T-cell (primary cell): Measurements from ENCODE around the gene TBL2. TPM values are rescaled to one million over a fixed set of nuclear protein-coding genes. Genes with fewer than 3 reads are reported as not detected.
"Not testable (repeated sequence)": the region's sequence is repeated elsewhere in the genome, so short reads cannot be mapped to it uniquely, and the experiment has no call there.

ENCODE experiments used
- ATAC-seq, 4 experiments: fragments of 200-7000 bp in 3 of 4; fragments of 150-1000 bp in 1 of 4; cut with Tn5 transposase; replicated peaks in 1 of 4; 1 replicate in 3 of 4; 2 replicates in 1 of 4; pipeline ENCODE4 v1.10.0; 2021; ENCODE audit warnings: moderate library complexity in 3 of 4, mild to moderate bottlenecking in 2 of 4, moderate number of reproducible peaks in 1 of 4
- CTCF ChIA-PET, 2 donors: fragments of 300-600 bp; sonication (Branson Sonifier 250); formaldehyde crosslinking; loops; one replicate each; lab custom pipeline; 2022; ENCODE audit warnings: antibody characterized with exemption in 2 of 2; lab: Charles Lee
- POLR2A ChIA-PET, 2 donors: fragments of 300-600 bp; sonication (Branson Sonifier 250); formaldehyde crosslinking; loops; one replicate each; lab custom pipeline; 2022; ENCODE audit warnings: antibody characterized with exemption in 2 of 2; lab: Charles Lee
- DNase-seq, 35 experiments: peaks; one replicate each; pipeline versions ENCODE4 v3.0.0 to v3.0.0-alpha.2; 2013 to 2023
- H3K27ac ChIP-seq: one replicate; pipeline ENCODE4 v1.5.1; 2013; ENCODE audit warnings: low read length
- H3K27me3 ChIP-seq, 2 experiments: replicated peaks in 1 of 2; 1 replicate in 1 of 2; 2 replicates in 1 of 2; pipeline versions ENCODE4 v1.6.1 to v1.7.0; 2013; ENCODE audit warnings: low read length in 1 of 2, mixed read lengths in 1 of 2; ENCODE audit not compliant: control insufficient read depth in 2 of 2, insufficient read depth in 2 of 2; ENCODE audit errors: extremely low read depth in 1 of 2
- H3K36me3 ChIP-seq, 2 donors: 1 replicate in 1 of 2; 2 replicates in 1 of 2; pipeline versions ENCODE4 v1.6.1 to v1.7.0; 2013; ENCODE audit warnings: low read length in 1 of 2; ENCODE audit not compliant: control insufficient read depth in 2 of 2, insufficient read depth in 1 of 2; ENCODE audit errors: extremely low read depth in 1 of 2
- H3K4me1 ChIP-seq, 2 experiments: 1 replicate in 1 of 2; 2 replicates in 1 of 2; pipeline versions ENCODE4 v1.6.1 to v1.7.0; 2013; ENCODE audit warnings: low read length in 2 of 2, mixed read lengths in 1 of 2; ENCODE audit not compliant: insufficient read depth in 2 of 2, control insufficient read depth in 1 of 2; ENCODE audit errors: extremely low read depth in 1 of 2
- H3K4me3 ChIP-seq, 2 donors: 1 replicate in 1 of 2; 2 replicates in 1 of 2; pipeline versions ENCODE4 v1.5.1 to v1.7.0; 2013; ENCODE audit warnings: mild to moderate bottlenecking in 2 of 2, low read length in 1 of 2, moderate library complexity in 1 of 2; ENCODE audit not compliant: control insufficient read depth in 1 of 2; ENCODE audit errors: extremely low read depth in 1 of 2
- H3K9me3 ChIP-seq: 2 replicates; pipeline ENCODE4 v1.7.0; 2013
- H3K27ac Mint-ChIP-seq, 2 donors: one replicate each; pipeline ENCODE4 v1.8.0; 2020 to 2021; ENCODE audit warnings: mild to moderate bottlenecking in 2 of 2, mixed read lengths in 2 of 2
- H3K27me3 Mint-ChIP-seq, 2 donors: one replicate each; pipeline ENCODE4 v1.8.0; 2021 to 2022; ENCODE audit warnings: mixed read lengths in 2 of 2
- H3K36me3 Mint-ChIP-seq: one replicate; pipeline ENCODE4 v1.8.0; 2021; ENCODE audit warnings: mixed read lengths
- H3K4me1 Mint-ChIP-seq, 3 donors: one replicate each; pipeline ENCODE4 v1.8.0; 2020 to 2022; ENCODE audit warnings: mixed read lengths in 3 of 3, mild to moderate bottlenecking in 1 of 3
- H3K4me3 Mint-ChIP-seq, 3 donors: one replicate each; pipeline ENCODE4 v1.8.0; 2020 to 2022; ENCODE audit warnings: mild to moderate bottlenecking in 3 of 3, mixed read lengths in 3 of 3, moderate library complexity in 3 of 3
- H3K9me3 Mint-ChIP-seq, 3 donors: one replicate each; pipeline ENCODE4 v1.8.0; 2020 to 2022; ENCODE audit warnings: mixed read lengths in 3 of 3
- WGBS: methylation state at CpG from one replicate; pipeline ENCODE4 v1.1.5; 2013; ENCODE audit warnings: missing lambda C conversion rate; ENCODE audit not compliant: insufficient coverage; 5-methylcytosine and 5-hydroxymethylcytosine counted together
- total RNA-seq, 35 experiments: library from RNA in 6 of 35; stranded (reverse) in 6 of 35; fragments of 120-200 nt in 1 of 35; gene quantifications; one replicate each; pipeline versions ENCODE4 v1.2.1 to v1.2.4 and lab custom pipeline; 2013 to 2026

TBL2 gene
- total RNA-seq, 5 donors from 2014 or later (not counting 1 experiment from before 2014, with no cell fraction given), result 14.8 to 38.5 (median 31.6) TPM

DNA sequence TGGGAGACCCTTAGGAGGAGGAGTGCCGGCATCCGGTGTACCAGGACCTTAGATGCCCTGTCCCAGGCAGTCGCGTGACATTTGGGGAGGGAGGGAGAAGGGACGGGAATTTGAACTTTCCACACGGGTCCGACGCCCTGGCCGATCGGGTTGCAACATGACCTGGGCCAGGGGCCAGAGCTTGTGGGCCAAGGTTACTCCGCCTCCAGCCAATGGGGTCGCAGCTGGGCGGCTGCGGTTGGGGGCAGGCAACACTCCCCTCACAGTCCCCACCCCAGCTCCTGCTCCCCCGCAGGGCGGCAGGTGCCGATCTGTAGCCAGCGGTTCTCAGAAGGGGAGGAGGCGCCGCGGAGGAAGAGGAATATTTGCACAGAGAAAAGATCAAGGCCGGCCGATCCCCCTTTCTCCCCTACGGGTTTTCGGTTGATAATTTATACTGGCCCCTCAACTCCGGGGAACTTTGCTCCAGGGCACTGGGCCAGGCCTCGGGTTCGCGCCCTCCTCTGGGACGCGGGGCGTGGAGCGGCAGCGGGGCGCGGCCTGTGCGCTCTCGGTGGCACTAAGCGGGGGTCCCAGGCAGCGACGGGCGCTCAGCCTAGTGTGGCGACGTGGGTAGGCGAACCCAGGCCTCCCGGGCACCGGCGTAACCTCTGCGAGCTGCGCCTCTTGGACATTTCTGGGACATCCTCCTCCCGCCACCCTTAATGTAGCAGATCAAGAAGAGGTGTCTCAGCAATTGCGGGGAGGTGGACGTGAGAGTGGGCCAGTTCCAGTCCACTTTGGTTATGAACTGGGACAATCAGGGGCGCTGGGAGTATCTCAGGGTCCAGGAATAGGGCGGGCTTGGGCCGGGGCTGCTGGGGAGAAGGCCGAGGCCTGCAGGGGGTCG is 44.8 kb upstream of the TBL2 start:
- 7% methylated on average over 36 of the region's 58 CpGs for WGBS
- ATAC-seq, result peak in 1 of 4 experiments; percentile 21
- DNase-seq, result no peak
- H3K4me3 ChIP-seq, result peak overlapping the region in 1 of 2 donors; percentile 44
- Mint-ChIP-seq H3K36me3 (no peaks in the 10 kb centered on the region), H3K27me3 (peaks cover 38 to 65% of the 10 kb centered on the region in 2 donors), H3K9me3 (no peaks in the 10 kb centered on the region), H3K4me1 (peaks cover 4 to 13% (median 8%) of the 10 kb centered on the region in 3 donors), H3K4me3 (peak overlapping the region; percentile 35 to 62 (median 41)), H3K27ac (no peak overlapping the region)
- CTCF ChIA-PET, result interaction anchor here in 1 of 2 donors (0.6 kb wide), 1 partner anchor 111 kb away, joined by 3 read pairs; no protein-coding TSS in a partner anchor
- no peaks in the 10 kb centered on the region for H3K36me3 ChIP-seq
- H3K9me3 ChIP-seq, result no peaks in the 10 kb centered on the region
- POLR2A ChIA-PET, result no interaction called here
- no peak overlapping the region for H3K27ac ChIP-seq
- peaks cover 3 to 71% of the 10 kb centered on the region in 2 experiments for H3K27me3 ChIP-seq
- peaks cover 0 to 20% of the 10 kb centered on the region in 2 experiments for H3K4me1 ChIP-seq

DNA sequence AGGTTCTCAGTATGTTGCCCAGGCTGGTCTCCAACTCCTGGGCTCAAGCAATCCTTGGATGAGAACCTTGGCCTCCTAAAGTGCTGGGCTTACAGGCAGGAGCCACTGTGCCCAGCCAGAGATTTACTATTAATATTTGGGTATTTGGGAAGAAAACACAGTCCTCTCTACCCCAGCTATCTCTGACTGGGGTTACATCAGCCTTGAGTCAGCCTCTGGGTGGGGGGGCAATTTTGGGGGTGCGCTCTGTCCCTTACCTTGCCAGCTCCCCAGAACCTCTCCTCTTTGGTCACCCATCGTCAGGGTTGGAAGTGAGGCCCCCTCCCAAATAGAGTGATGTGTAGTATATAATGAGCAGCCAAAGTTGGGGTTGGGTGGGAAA is 44.1 kb upstream of the TBL2 start:
- no peak for DNase-seq
- WGBS, result no CpG with 5 or more reads among the region's 2 CpGs

DNA sequence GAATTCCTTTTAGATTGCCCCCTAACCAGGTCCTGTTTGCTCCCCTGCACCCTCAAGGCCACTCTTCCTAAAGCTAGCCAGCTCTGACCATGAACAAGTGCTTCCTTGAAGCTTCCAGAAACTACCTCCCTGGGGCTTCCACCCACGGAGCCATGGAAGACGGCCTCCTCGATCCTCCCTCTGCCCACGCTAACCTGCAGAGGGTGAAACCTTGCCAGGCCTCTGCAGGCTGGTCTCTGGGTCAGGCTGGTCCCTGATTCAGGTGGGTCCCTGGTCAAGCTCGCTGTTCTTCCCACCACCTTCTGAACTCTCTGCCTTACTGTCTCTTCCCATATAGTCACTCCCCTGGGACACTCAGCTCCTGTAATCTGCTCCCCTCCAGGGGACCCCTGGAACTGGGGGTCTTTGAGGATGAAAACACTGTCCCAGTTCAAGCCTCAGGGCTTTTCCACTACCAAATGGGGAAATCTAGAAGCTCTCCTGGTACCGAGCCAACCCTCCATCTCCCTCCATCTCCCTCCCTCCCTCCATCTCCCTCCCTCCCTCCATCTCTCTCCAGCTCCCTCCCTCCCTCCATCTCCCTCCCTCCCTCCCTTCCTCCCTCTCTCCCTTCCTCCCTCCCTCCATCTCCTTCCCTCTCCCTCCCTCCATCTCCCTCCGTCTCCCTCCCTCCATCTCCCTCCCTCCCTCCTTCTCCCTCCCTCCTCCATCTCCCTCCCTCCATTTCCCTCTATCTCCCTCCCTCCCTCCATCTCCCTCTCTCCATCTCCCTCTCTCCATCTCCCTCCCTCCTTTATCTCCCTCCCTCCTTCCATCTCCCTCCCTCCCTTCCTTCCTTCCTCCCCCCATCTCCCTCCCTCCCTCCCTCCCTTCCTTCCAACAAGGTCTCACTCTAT is 43.0 kb upstream of the TBL2 start:
- H3K9me3 ChIP-seq, result no peaks in the 10 kb centered on the region
- peaks cover 30 to 48% of the 10 kb centered on the region in 2 donors for H3K27me3 Mint-ChIP-seq
- no peaks in the 10 kb centered on the region for H3K36me3 ChIP-seq
- H3K9me3 Mint-ChIP-seq, result no peaks in the 10 kb centered on the region
- ChIA-PET POLR2A (interaction anchor here (0.6 to 0.7 kb wide), 2 partner anchors 98 to 129 kb away, joined by 3 to 4 read pairs; partner anchors contain the start of gene STX1A (in 1 of the 2)), CTCF (interaction anchor here in 1 of 2 donors (0.7 kb wide), 1 partner anchor 81 kb away, joined by 5 read pairs; no protein-coding TSS in a partner anchor)
- no peak overlapping the region for H3K27ac ChIP-seq
- no peak for DNase-seq
- H3K4me3 Mint-ChIP-seq, result no peak overlapping the region
- WGBS, result 53% methylated on average over 5 of the region's 7 CpGs
- no peak overlapping the region for H3K4me3 ChIP-seq
- H3K4me1 Mint-ChIP-seq, result peaks cover 4 to 13% (median 8%) of the 10 kb centered on the region in 3 donors
- H3K4me1 ChIP-seq, result peaks cover 0 to 20% of the 10 kb centered on the region in 2 experiments
- H3K27ac Mint-ChIP-seq, result no peak overlapping the region
- ATAC-seq, result no peak
- peaks cover 2 to 61% of the 10 kb centered on the region in 2 experiments for H3K27me3 ChIP-seq
- H3K36me3 Mint-ChIP-seq, result no peaks in the 10 kb centered on the region

More for the DNA sequence above, 44.1 kb upstream of the TBL2 start:
- Mint-ChIP-seq H3K27ac (no peak overlapping the region), H3K27me3 (peaks cover 32 to 59% of the 10 kb centered on the region in 2 donors), H3K36me3 (no peaks in the 10 kb centered on the region), H3K9me3 (no peaks in the 10 kb centered on the region), H3K4me1 (peaks cover 4 to 13% (median 8%) of the 10 kb centered on the region in 3 donors), H3K4me3 (peak overlapping the region in 1 of 3 donors; percentile 62)
- POLR2A ChIA-PET, result interaction anchor here in 1 of 2 donors (0.6 kb wide), 1 partner anchor 117 kb away, joined by 11 read pairs; no protein-coding TSS in a partner anchor
- ATAC-seq, result no peak
- peaks cover 3 to 67% of the 10 kb centered on the region in 2 experiments for H3K27me3 ChIP-seq
- CTCF ChIA-PET, result interaction anchor here in 1 of 2 donors (0.6 to 0.7 kb wide), 3 partner anchors 42 to 112 kb away, joined by 3 to 5 read pairs (median 3); no protein-coding TSS in a partner anchor
- peaks cover 0 to 20% of the 10 kb centered on the region in 2 experiments for H3K4me1 ChIP-seq
- H3K4me3 ChIP-seq, result no peak overlapping the region
- no peaks in the 10 kb centered on the region for H3K36me3 ChIP-seq
- H3K27ac ChIP-seq, result no peak overlapping the region
- H3K9me3 ChIP-seq, result no peaks in the 10 kb centered on the region

DNA sequence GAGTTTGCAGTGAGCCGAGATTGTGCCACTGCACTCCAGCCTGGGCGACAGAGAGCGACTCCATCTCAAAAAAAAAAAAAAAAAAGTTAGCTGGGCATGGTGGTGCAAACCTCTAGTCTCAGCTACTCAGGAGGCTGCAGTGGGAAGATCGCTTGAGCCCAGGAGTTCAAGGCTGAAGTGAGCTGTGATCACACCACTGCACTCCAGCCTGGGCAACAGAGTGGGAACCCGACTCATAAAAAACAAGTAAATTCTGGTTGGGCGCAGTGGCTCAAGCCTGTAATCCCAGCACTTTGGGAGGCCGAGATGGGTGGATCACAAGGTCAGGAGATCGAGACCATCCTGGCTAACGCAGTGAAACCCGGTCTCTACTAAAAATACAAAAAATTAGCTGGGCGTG is 41.0 kb upstream of the TBL2 start:
- H3K36me3 Mint-ChIP-seq, H3K36me3 ChIP-seq, H3K27ac Mint-ChIP-seq, CTCF ChIA-PET, H3K4me3 ChIP-seq, ATAC-seq, H3K4me3 Mint-ChIP-seq, H3K9me3 Mint-ChIP-seq, H3K9me3 ChIP-seq, DNase-seq, H3K27ac ChIP-seq: not testable (repeated sequence)
- peaks cover 4 to 10% (median 8%) of the 10 kb centered on the region in 3 donors for H3K4me1 Mint-ChIP-seq
- peaks cover 0 to 16% of the 10 kb centered on the region in 2 experiments for H3K4me1 ChIP-seq
- H3K27me3 ChIP-seq, result peaks cover 4 to 55% of the 10 kb centered on the region in 2 experiments
- POLR2A ChIA-PET, result interaction anchor here in 1 of 2 donors (0.7 kb wide), 1 partner anchor 27 kb away, joined by 8 read pairs; no protein-coding TSS in a partner anchor
- peaks cover 26 to 45% of the 10 kb centered on the region in 2 donors for H3K27me3 Mint-ChIP-seq
- 92% methylated on average over 4 of the region's 11 CpGs for WGBS

DNA sequence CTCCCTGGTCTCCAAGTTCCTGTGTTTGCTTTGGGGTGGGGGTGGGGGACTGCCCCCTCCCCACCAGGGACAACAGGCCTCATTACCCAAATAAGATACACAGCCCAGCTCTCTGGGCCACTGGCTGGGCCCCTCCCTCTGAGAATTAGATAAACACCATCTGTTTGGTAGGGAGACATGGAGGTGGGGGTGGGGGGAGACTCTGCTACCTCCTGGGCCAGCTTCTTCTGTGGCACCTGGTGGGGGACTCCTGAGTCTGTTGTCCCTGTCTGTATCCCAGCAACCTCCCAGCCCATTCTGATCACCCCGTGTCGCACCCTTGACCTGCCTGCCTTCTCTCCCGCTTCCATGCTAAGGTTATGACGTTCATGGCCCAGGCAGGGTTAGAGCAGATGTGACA is 40.2 kb upstream of the TBL2 start:
- H3K9me3 Mint-ChIP-seq, result no peaks in the 10 kb centered on the region
- CTCF ChIA-PET, result no interaction called here
- peaks cover 27 to 50% of the 10 kb centered on the region in 2 donors for H3K27me3 Mint-ChIP-seq
- no peaks in the 10 kb centered on the region for H3K9me3 ChIP-seq
- H3K27ac ChIP-seq, result no peak overlapping the region
- DNase-seq (no peak), ATAC-seq (no peak)
- peaks cover 4 to 55% of the 10 kb centered on the region in 2 experiments for H3K27me3 ChIP-seq
- no peak overlapping the region for H3K4me3 ChIP-seq
- WGBS, result 67% methylated on average over 2 of the region's 4 CpGs
- no peak overlapping the region for H3K4me3 Mint-ChIP-seq
- no peaks in the 10 kb centered on the region for H3K36me3 Mint-ChIP-seq
- H3K4me1 Mint-ChIP-seq, result peaks cover 4 to 8% (median 5%) of the 10 kb centered on the region in 3 donors
- H3K27ac Mint-ChIP-seq, result no peak overlapping the region
- POLR2A ChIA-PET, result interaction anchor here in 1 of 2 donors (0.7 kb wide), 1 partner anchor 28 kb away, joined by 8 read pairs; no protein-coding TSS in a partner anchor
- peaks cover 0 to 8% of the 10 kb centered on the region in 2 experiments for H3K4me1 ChIP-seq
- no peaks in the 10 kb centered on the region for H3K36me3 ChIP-seq
